Left lung (tissue), 10 donors: ENCODE data around the gene LAMC3. TPM values are rescaled to one million over a fixed set of nuclear protein-coding genes. Genes with fewer than 3 reads are reported as not detected.

Source experiments
- ATAC-seq: fragments of 200-7000 bp; cut with Tn5 transposase; one replicate; pipeline ENCODE4 v1.9.1; 2020; ENCODE audit warnings: moderate library complexity
- DNase-seq, 4 donors: peaks; one replicate each; pipeline ENCODE4 v3.0.0-alpha.2; 2013 to 2020
- H3K27ac ChIP-seq, 2 donors: fragments of 200-600 bp; sonication (generic) in 1 of 2; one replicate each; pipeline versions ENCODE4 v1.5.0 to v1.8.0; 2020 to 2021
- H3K27me3 ChIP-seq, 2 donors: fragments of 200-600 bp; sonication (generic) in 1 of 2; one replicate each; pipeline versions ENCODE4 v1.5.0 to v1.8.0; 2020 to 2021
- H3K36me3 ChIP-seq, 2 donors: fragments of 200-600 bp; sonication (generic) in 1 of 2; one replicate each; pipeline versions ENCODE4 v1.5.0 to v1.8.0; 2020 to 2021
- H3K4me1 ChIP-seq, 2 donors: fragments of 200-600 bp; one replicate each; pipeline ENCODE4 v1.8.0; 2021
- H3K4me3 ChIP-seq, 2 donors: fragments of 200-600 bp; sonication (generic) in 1 of 2; one replicate each; pipeline versions ENCODE4 v1.5.0 to v1.8.0; 2020 to 2021; ENCODE audit warnings: mild to moderate bottlenecking in 1 of 2
- H3K9me3 ChIP-seq, 2 donors: fragments of 200-600 bp; sonication (generic) in 1 of 2; one replicate each; pipeline versions ENCODE4 v1.5.0 to v1.8.0; 2020 to 2021
- intact Hi-C, 2 donors: fragments of 100-400 bp; cut with DNase I; formaldehyde crosslinking; loops; one replicate each; pipeline versions ENCODE4 v1.11.2 to v1.14.2; 2022
- polyA plus RNA-seq, 6 donors: library from polyadenylated mRNA; unstranded; fragments of 120-200 nt; gene quantifications; one replicate each; pipeline ENCODE4 v1.2.1, GENCODE V29; 2013; ENCODE audit not compliant: insufficient read length in 6 of 6
- total RNA-seq, 2 donors: library from RNA; stranded (reverse); fragmentation: NEBNext Ultra II Directional; extraction: Animal tissue kit (Norgen Biotek cat#: 25700); gene quantifications; one replicate each; pipeline ENCODE4 v1.2.1, GENCODE V29; 2021
- TF ChIP-seq, protein P1 (sequence below), 2 donors: fragments of 200-600 bp; sonication (generic) in 1 of 2; IDR thresholded peaks; one replicate each; pipeline versions ENCODE4 v1.5.0 to v1.8.0; 2021; ENCODE audit warnings: antibody characterized with exemption in 2 of 2
- donor health status: DM: no; HTN: yes; CAD: no.
- donor health status: DM: no; HTN: no; CAD: no.

The LAMC3 gene
- total and polyA plus RNA-seq, 8 donors: 9.2 to 25.5 (median 14.3) TPM

GRCh38 chr9:131092548-131093440 is 83.8 kb downstream of the LAMC3 start:
- TF ChIP-seq, protein P1, sequence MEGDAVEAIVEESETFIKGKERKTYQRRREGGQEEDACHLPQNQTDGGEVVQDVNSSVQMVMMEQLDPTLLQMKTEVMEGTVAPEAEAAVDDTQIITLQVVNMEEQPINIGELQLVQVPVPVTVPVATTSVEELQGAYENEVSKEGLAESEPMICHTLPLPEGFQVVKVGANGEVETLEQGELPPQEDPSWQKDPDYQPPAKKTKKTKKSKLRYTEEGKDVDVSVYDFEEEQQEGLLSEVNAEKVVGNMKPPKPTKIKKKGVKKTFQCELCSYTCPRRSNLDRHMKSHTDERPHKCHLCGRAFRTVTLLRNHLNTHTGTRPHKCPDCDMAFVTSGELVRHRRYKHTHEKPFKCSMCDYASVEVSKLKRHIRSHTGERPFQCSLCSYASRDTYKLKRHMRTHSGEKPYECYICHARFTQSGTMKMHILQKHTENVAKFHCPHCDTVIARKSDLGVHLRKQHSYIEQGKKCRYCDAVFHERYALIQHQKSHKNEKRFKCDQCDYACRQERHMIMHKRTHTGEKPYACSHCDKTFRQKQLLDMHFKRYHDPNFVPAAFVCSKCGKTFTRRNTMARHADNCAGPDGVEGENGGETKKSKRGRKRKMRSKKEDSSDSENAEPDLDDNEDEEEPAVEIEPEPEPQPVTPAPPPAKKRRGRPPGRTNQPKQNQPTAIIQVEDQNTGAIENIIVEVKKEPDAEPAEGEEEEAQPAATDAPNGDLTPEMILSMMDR (IDR thresholded peaks at IDR 0.05): no peak
- peaks cover 14 to 49% of the 10 kb centered on the region in 2 donors for H3K27me3 ChIP-seq
- H3K27ac ChIP-seq: no peak overlapping the region
- no peaks in the 10 kb centered on the region for H3K36me3 ChIP-seq
- intact Hi-C loops: no loop called here
- DNase-seq: no peak
- ATAC-seq: no peak
- H3K4me1 ChIP-seq: peaks cover 6 to 17% of the 10 kb centered on the region in 2 donors
- H3K4me3 ChIP-seq: no peak overlapping the region
- no peaks in the 10 kb centered on the region for H3K9me3 ChIP-seq

DNA sequence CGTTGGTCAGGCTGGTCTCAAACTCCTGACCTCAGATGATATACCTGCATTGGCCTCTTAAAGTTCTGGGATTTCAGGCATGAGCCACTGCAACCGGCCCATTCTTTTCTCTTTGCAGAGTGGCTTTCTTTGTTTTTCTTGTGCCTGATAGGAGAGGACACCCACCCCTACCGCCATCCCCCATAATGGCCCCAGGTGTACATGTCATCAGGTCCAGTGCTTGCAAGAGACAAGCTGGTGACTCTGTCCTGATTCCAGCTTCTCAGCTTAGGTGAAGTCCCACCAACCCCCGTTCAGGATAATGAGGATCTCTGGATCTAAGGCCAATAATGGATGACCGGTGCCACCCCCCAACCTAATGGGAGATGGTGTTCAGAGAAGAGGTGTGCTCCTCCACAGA is 85.0 kb downstream of the LAMC3 start:
- TF ChIP-seq, protein P1 (IDR thresholded peaks at IDR 0.05): no peak

DNA sequence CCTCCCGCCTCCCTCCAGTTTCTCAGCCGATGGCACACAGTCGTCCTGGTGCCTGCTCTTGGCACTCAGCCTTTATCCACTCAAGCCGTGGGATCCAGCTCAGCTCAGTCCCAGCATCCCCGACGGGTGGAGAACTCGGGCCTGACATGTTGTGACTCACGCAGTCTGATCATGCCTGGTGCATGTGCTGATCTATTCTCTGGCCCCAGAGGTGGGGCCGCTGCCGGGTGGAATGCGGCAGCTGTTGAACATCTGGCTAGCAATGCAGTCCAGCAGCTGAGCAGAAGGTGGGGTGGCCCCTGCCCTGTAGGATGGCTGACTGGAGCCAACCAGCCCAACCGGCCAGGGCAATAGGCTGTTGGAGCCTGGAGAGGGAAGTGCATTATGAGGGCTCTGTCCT is 85.6 kb downstream of the LAMC3 start:
- no peaks in the 10 kb centered on the region for H3K36me3 ChIP-seq
- no peak overlapping the region for H3K27ac ChIP-seq
- H3K27me3 ChIP-seq: peaks cover 14 to 54% of the 10 kb centered on the region in 2 donors
- intact Hi-C loops: no loop called here
- ATAC-seq (no peak), DNase-seq (no peak)
- no peak overlapping the region for H3K4me3 ChIP-seq
- H3K4me1 ChIP-seq: peaks cover 6 to 17% of the 10 kb centered on the region in 2 donors
- TF ChIP-seq, protein P1 (IDR thresholded peaks at IDR 0.05): no peak
- no peaks in the 10 kb centered on the region for H3K9me3 ChIP-seq

More for the DNA sequence above, 85.0 kb downstream of the LAMC3 start:
- Histone ChIP-seq H3K4me1 (peaks cover 6 to 17% of the 10 kb centered on the region in 2 donors), H3K27me3 (peaks cover 14 to 54% of the 10 kb centered on the region in 2 donors), H3K4me3 (no peak overlapping the region), H3K36me3 (no peaks in the 10 kb centered on the region), H3K9me3 (no peaks in the 10 kb centered on the region), H3K27ac (no peak overlapping the region)
- ATAC-seq (no peak), DNase-seq (no peak)
- intact Hi-C loops: no loop called here

DNA sequence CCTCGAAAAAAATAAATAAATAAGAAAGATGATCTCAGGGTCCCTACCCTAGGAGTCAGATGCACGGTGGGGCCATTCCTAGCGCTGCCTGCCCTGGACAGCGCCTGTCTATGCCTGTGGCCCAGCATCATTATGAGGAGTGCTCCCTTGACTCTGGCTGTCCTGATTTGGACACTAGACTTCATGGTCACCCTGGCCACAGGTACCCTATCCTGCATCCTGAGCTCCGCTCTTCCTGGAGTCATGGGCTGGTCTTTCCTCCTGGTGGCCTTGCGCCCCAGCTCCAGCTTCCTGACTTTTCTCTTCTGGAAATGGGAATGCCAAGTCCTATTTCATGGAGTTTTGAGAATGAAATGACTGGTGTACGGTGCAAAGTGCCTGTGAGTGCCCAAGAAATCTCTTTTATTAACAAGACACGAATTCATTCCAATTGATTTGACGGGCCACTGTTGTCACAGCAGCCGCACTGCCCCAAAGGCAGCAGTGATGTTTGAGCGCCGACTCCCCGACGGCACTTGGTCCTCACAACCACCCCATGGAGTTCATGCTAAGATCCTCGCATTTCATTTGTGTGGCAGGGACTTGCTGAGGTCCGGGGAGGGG is 86.8 kb downstream of the LAMC3 start:
- peaks cover 14 to 54% of the 10 kb centered on the region in 2 donors for H3K27me3 ChIP-seq
- no peak for ATAC-seq
- no peak overlapping the region for H3K27ac ChIP-seq
- intact Hi-C loops: no loop called here
- TF ChIP-seq, protein P1 (IDR thresholded peaks at IDR 0.05): no peak
- H3K4me1 ChIP-seq: peaks cover 6 to 17% of the 10 kb centered on the region in 2 donors
- H3K9me3 ChIP-seq: no peaks in the 10 kb centered on the region
- no peak for DNase-seq
- H3K4me3 ChIP-seq: peak overlapping the region; percentile 42 to 57
- H3K36me3 ChIP-seq: no peaks in the 10 kb centered on the region
